OCI-LY1 (cell line): ENCODE data around the gene ANKRD13A.

ENCODE experiments used
- H2AFZ ChIP-seq: fragments of 200-600 bp; sonication (generic), shearing (Covaris generic); 2 replicates; pipeline ENCODE4 v1.6.0; 2014; ENCODE audit warnings: antibody characterized with exemption, mild to moderate bottlenecking, low read length
- H3F3A ChIP-seq: fragments of 200-600 bp; sonication (generic), shearing (Covaris generic); 2 replicates; pipeline ENCODE4 v1.6.0; 2014; ENCODE audit warnings: mild to moderate bottlenecking, antibody characterized with exemption, low read length, moderate library complexity; ENCODE audit not compliant: insufficient read depth
- H3K27ac ChIP-seq: fragments of 200-600 bp; sonication (generic); 2 replicates; pipeline ENCODE4 v1.5.1; 2014; ENCODE audit warnings: low read length, mixed run types, mild to moderate bottlenecking, low read depth; ENCODE audit not compliant: poor library complexity, severe bottlenecking
- H3K27me3 ChIP-seq: fragments of 200-600 bp; sonication (generic); 2 replicates; pipeline ENCODE4 v1.6.0; 2014; ENCODE audit warnings: antibody characterized with exemption, mild to moderate bottlenecking, low read length, moderate library complexity; ENCODE audit not compliant: insufficient read depth
- H3K36me3 ChIP-seq: fragments of 200-600 bp; sonication (generic); 2 replicates; pipeline ENCODE4 v1.6.1; 2014; ENCODE audit warnings: mild to moderate bottlenecking, antibody characterized with exemption, low read length, moderate library complexity, mixed read lengths; ENCODE audit not compliant: insufficient read depth
- H3K4me1 ChIP-seq: fragments of 200-600 bp; sonication (generic); 2 replicates; pipeline ENCODE4 v1.5.1; 2014; ENCODE audit warnings: mild to moderate bottlenecking, low read length, moderate library complexity; ENCODE audit not compliant: insufficient read depth, severe bottlenecking
- H3K4me2 ChIP-seq: fragments of 200-600 bp; sonication (generic), shearing (Covaris generic); 2 replicates; pipeline ENCODE4 v1.6.1; 2014; ENCODE audit warnings: low read length
- H3K4me3 ChIP-seq: fragments of 200-600 bp; sonication (generic); 2 replicates; pipeline ENCODE4 v1.5.1; 2014; ENCODE audit warnings: low read length, low read depth, mild to moderate bottlenecking, mixed read lengths; ENCODE audit not compliant: poor library complexity, severe bottlenecking
- H3K79me2 ChIP-seq: fragments of 200-600 bp; shearing (Covaris generic); 2 replicates; pipeline ENCODE4 v1.6.1; 2016; ENCODE audit warnings: mixed run types, low read length, mixed read lengths; ENCODE audit not compliant: insufficient read depth
- H3K9ac ChIP-seq: fragments of 200-600 bp; sonication (generic), shearing (Covaris generic); 2 replicates; pipeline ENCODE4 v1.6.1; 2014; ENCODE audit warnings: mild to moderate bottlenecking, low read length, mixed read lengths
- H3K9me2 ChIP-seq: fragments of 200-600 bp; sonication (generic), shearing (Covaris generic); 2 replicates; pipeline ENCODE4 v1.6.1; 2014; ENCODE audit warnings: low read depth, mild to moderate bottlenecking, low read length, mixed read lengths
- H3K9me3 ChIP-seq: fragments of 200-600 bp; shearing (Covaris generic); 2 replicates; pipeline ENCODE4 v1.6.1; 2014; ENCODE audit warnings: low read length, mixed read lengths
- H4K20me1 ChIP-seq: fragments of 200-600 bp; sonication (generic), shearing (Covaris generic); 2 replicates; pipeline ENCODE4 v1.6.0; 2016; ENCODE audit warnings: mild to moderate bottlenecking, low read length; ENCODE audit not compliant: insufficient read depth
- CTCF ChIP-seq: fragments of 200-600 bp; sonication (generic), shearing (Covaris generic); IDR thresholded peaks from 2 replicates; pipeline ENCODE4 v1.5.1; 2017; ENCODE audit warnings: mild to moderate bottlenecking, antibody characterized with exemption, low read length, moderate library complexity, mixed read lengths
- EZH2 ChIP-seq: fragments of 200-600 bp; sonication (generic), shearing (Covaris generic); IDR thresholded peaks from 2 replicates; pipeline ENCODE4 v1.8.0; 2017; ENCODE audit warnings: borderline replicate concordance, mixed run types, mild to moderate bottlenecking, antibody characterized with exemption, low read length, moderate library complexity, mixed read lengths

ANKRD13A gene

GRCh38 chr12:109967383-109968031 lies 31.7 kb upstream of the ANKRD13A start:
- no peaks in the 10 kb centered on the region for H3K4me1 ChIP-seq
- TF ChIP-seq CTCF, result no peak
- no peak for TF ChIP-seq EZH2
- no peaks in the 10 kb centered on the region for H3K79me2 ChIP-seq
- H3K36me3 ChIP-seq, result peaks cover 41% of the 10 kb centered on the region
- H2AFZ ChIP-seq, result no peak overlapping the region
- H3K4me3 ChIP-seq, result no peak overlapping the region
- H4K20me1 ChIP-seq, result no peaks in the 10 kb centered on the region
- no peaks in the 10 kb centered on the region for H3K9me3 ChIP-seq
- H3K4me2 ChIP-seq, result no peak overlapping the region
- no peaks in the 10 kb centered on the region for H3K9me2 ChIP-seq
- H3K9ac ChIP-seq, result no peak overlapping the region
- no peaks in the 10 kb centered on the region for H3F3A ChIP-seq
- no peak overlapping the region for H3K27ac ChIP-seq
- H3K27me3 ChIP-seq, result no peaks in the 10 kb centered on the region

- no peaks in the 10 kb centered on the region for H3K79me2 ChIP-seq
- no peaks in the 10 kb centered on the region for H3K27me3 ChIP-seq
- no peaks in the 10 kb centered on the region for H3F3A ChIP-seq
- no peaks in the 10 kb centered on the region for H3K9me3 ChIP-seq
- H3K36me3 ChIP-seq, result peaks cover 38% of the 10 kb centered on the region
- no peak for TF ChIP-seq EZH2
- H3K4me2 ChIP-seq, result no peak overlapping the region
- no peak overlapping the region for H3K27ac ChIP-seq
- no peaks in the 10 kb centered on the region for H4K20me1 ChIP-seq
- H3K9ac ChIP-seq, result no peak overlapping the region
- H2AFZ ChIP-seq, result no peak overlapping the region
- H3K4me1 ChIP-seq, result no peaks in the 10 kb centered on the region
- no peaks in the 10 kb centered on the region for H3K9me2 ChIP-seq
- H3K4me3 ChIP-seq, result no peak overlapping the region
These were observed 31.2 kb upstream of the ANKRD13A start for GRCh38 chr12:109968032-109968420.

- H3K9me3 ChIP-seq, result no peaks in the 10 kb centered on the region
- no peak overlapping the region for H3K27ac ChIP-seq
- H2AFZ ChIP-seq, result no peak overlapping the region
- H3K9ac ChIP-seq, result no peak overlapping the region
- H3K36me3 ChIP-seq, result peaks cover 31% of the 10 kb centered on the region
- no peaks in the 10 kb centered on the region for H3K9me2 ChIP-seq
- no peaks in the 10 kb centered on the region for H4K20me1 ChIP-seq
- H3K79me2 ChIP-seq, result no peaks in the 10 kb centered on the region
- H3K4me1 ChIP-seq, result no peaks in the 10 kb centered on the region
- H3K27me3 ChIP-seq, result no peaks in the 10 kb centered on the region
- H3F3A ChIP-seq, result no peaks in the 10 kb centered on the region
- TF ChIP-seq EZH2 (no peak), CTCF (no peak)
- H3K4me3 ChIP-seq, result no peak overlapping the region
- no peak overlapping the region for H3K4me2 ChIP-seq
These were observed 30.4 kb upstream of the ANKRD13A start for GRCh38 chr12:109968801-109969200.

GRCh38 chr12:109972821-109973220 lies 26.4 kb upstream of the ANKRD13A start:
- Histone ChIP-seq H3K27me3 (no peaks in the 10 kb centered on the region), H3K79me2 (no peaks in the 10 kb centered on the region), H3K9me2 (no peaks in the 10 kb centered on the region), H3K36me3 (peaks cover 42% of the 10 kb centered on the region), H3K27ac (no peak overlapping the region), H3K4me3 (no peak overlapping the region), H3K4me2 (no peak overlapping the region), H3K9ac (no peak overlapping the region), H2AFZ (no peak overlapping the region), H3F3A (no peaks in the 10 kb centered on the region), H4K20me1 (no peaks in the 10 kb centered on the region), H3K9me3 (no peaks in the 10 kb centered on the region), H3K4me1 (no peaks in the 10 kb centered on the region)
- TF ChIP-seq EZH2 (no peak), CTCF (no peak)
